Measurements from ENCODE around the gene MECP2.

- TF ChIP-seq CTCF (conservative IDR thresholded peaks at IDR 0.05 in 1 of 2, IDR thresholded peaks at IDR 0.05 in 1 of 2; ENCODE audit: low read depth in 1 of 2, low read length in 2 of 2) (no peak), EZH2 (IDR thresholded peaks at IDR 0.05; ENCODE audit: low read length, missing control alignments) (no peak)
These were observed 39.7 kb downstream of the MECP2 start for GRCh38 chrX:154057791-154058190.

Data from fibroblast of lung (primary cell).